H9 (cell line): ENCODE measurements around the gene RAI2. TPM values are rescaled to one million over a fixed set of nuclear protein-coding genes. Genes with fewer than 3 reads are reported as not detected.

Experiments
- DNase-seq: peaks from one replicate; pipeline ENCODE4 v3.0.0-alpha.2; 2017
- H2AFZ ChIP-seq: one replicate; pipeline ENCODE4 v1.6.1; 2013; ENCODE audit warnings: mild to moderate bottlenecking, low read length, control low read depth, moderate library complexity
- H2AK5ac ChIP-seq: 2 replicates; pipeline ENCODE4 v1.6.1; 2013; ENCODE audit warnings: low read length, control low read depth, mixed read lengths; ENCODE audit not compliant: insufficient read length
- H2BK120ac ChIP-seq: one replicate; pipeline ENCODE4 v1.6.1; 2013; ENCODE audit warnings: low read depth, mild to moderate bottlenecking, low read length, control low read depth, inconsistent platforms; ENCODE audit not compliant: poor library complexity, severe bottlenecking
- H2BK12ac ChIP-seq: 2 replicates; pipeline ENCODE4 v1.6.1; 2013; ENCODE audit warnings: low read length, control low read depth, mixed read lengths, low read depth; ENCODE audit not compliant: insufficient read length
- H2BK15ac ChIP-seq: 2 replicates; pipeline ENCODE4 v1.6.1; 2013; ENCODE audit warnings: low read depth, low read length, control low read depth
- H2BK20ac ChIP-seq: one replicate; pipeline ENCODE4 v1.6.1; 2013; ENCODE audit warnings: low read depth, mild to moderate bottlenecking, low read length, control low read depth, inconsistent platforms; ENCODE audit not compliant: poor library complexity, severe bottlenecking
- H2BK5ac ChIP-seq: 2 replicates; pipeline ENCODE4 v1.6.1; 2013; ENCODE audit warnings: low read length, control low read depth, mixed read lengths; ENCODE audit not compliant: insufficient read length
- H3K14ac ChIP-seq: 2 replicates; pipeline ENCODE4 v1.6.1; 2013; ENCODE audit warnings: low read length, control low read depth; ENCODE audit not compliant: insufficient read depth
- H3K18ac ChIP-seq: 2 replicates; pipeline ENCODE4 v1.6.1; 2013; ENCODE audit warnings: low read depth, mild to moderate bottlenecking, mixed read lengths, low read length, control low read depth; ENCODE audit not compliant: insufficient read length
- H3K23ac ChIP-seq: 2 replicates; pipeline ENCODE4 v1.6.1; 2013; ENCODE audit warnings: low read length, control low read depth, mixed read lengths, low read depth; ENCODE audit not compliant: insufficient read length
- H3K23me2 ChIP-seq: 2 replicates; pipeline ENCODE4 v1.6.1; 2013; ENCODE audit warnings: low read depth, mild to moderate bottlenecking, mixed read lengths, low read length, control low read depth; ENCODE audit not compliant: insufficient read length, poor library complexity, severe bottlenecking
- H3K27ac ChIP-seq: 2 replicates; pipeline ENCODE4 v1.5.1; 2013; ENCODE audit warnings: low read length, control low read depth, mixed read lengths, low read depth; ENCODE audit not compliant: insufficient read length
- H3K27me3 ChIP-seq: 2 replicates; pipeline ENCODE4 v1.6.1; 2013; ENCODE audit warnings: low read length, control low read depth, inconsistent platforms; ENCODE audit not compliant: insufficient read depth
- H3K4ac ChIP-seq: 2 replicates; pipeline ENCODE4 v1.6.1; 2013; ENCODE audit warnings: low read depth, mild to moderate bottlenecking, control low read depth, inconsistent platforms, low read length, moderate library complexity
- H3K4me1 ChIP-seq: 2 replicates; pipeline ENCODE4 v1.6.1; 2013; ENCODE audit warnings: low read length, control low read depth, inconsistent platforms; ENCODE audit not compliant: insufficient read depth
- H3K4me2 ChIP-seq: 2 replicates; pipeline ENCODE4 v1.6.1; 2013; ENCODE audit warnings: low read length, control low read depth, mixed read lengths; ENCODE audit not compliant: insufficient read length, insufficient read depth
- H3K56ac ChIP-seq: 2 replicates; pipeline ENCODE4 v1.6.1; 2013; ENCODE audit warnings: low read depth, mild to moderate bottlenecking, mixed read lengths, low read length, control low read depth; ENCODE audit not compliant: insufficient read length
- H3K79me1 ChIP-seq: 2 replicates; pipeline ENCODE4 v1.6.1; 2013; ENCODE audit warnings: low read depth, mild to moderate bottlenecking, moderate library complexity, low read length, control low read depth, inconsistent platforms; ENCODE audit not compliant: insufficient read depth, poor library complexity, severe bottlenecking
- H3K79me2 ChIP-seq: 2 replicates; pipeline ENCODE4 v1.6.1; 2013; ENCODE audit warnings: low read length, control low read depth, inconsistent platforms; ENCODE audit not compliant: insufficient read depth
- H3K9ac ChIP-seq: 2 replicates; pipeline ENCODE4 v1.6.1; 2013; ENCODE audit warnings: low read length, control low read depth, mixed read lengths; ENCODE audit not compliant: insufficient read length; ENCODE audit errors: extremely low read depth
- H3K9me3 ChIP-seq: one replicate; pipeline ENCODE4 v1.6.1; 2013; ENCODE audit warnings: low read depth, low read length, inconsistent platforms; ENCODE audit not compliant: control insufficient read depth
- H3T11ph ChIP-seq: one replicate; pipeline ENCODE4 v1.6.1; 2013; ENCODE audit warnings: mild to moderate bottlenecking, low read length, control low read depth, inconsistent platforms
- H4K20me1 ChIP-seq: one replicate; pipeline ENCODE4 v1.6.1; 2013; ENCODE audit not compliant: control insufficient read depth, insufficient read length, insufficient read depth
- H4K5ac ChIP-seq: 2 replicates; pipeline ENCODE4 v1.6.1; 2013; ENCODE audit warnings: low read depth, mild to moderate bottlenecking, mixed read lengths, low read length, control low read depth; ENCODE audit not compliant: insufficient read length
- H4K8ac ChIP-seq: replicated peaks from 2 replicates; pipeline ENCODE4 v1.6.1; 2013; ENCODE audit warnings: low read length, control low read depth, mixed read lengths, low read depth; ENCODE audit not compliant: insufficient read length
- H4K91ac ChIP-seq: 2 replicates; pipeline ENCODE4 v1.6.1; 2013; ENCODE audit warnings: low read depth, mild to moderate bottlenecking, moderate library complexity, mixed read lengths, low read length, control low read depth; ENCODE audit not compliant: insufficient read length
- H3K27ac Mint-ChIP-seq, 3 experiments: 2 replicates in 2 of 3; 3 replicates in 1 of 3; pipeline ENCODE4 v1.8.0; 2020 to 2021; ENCODE audit warnings: mixed read lengths in 3 of 3, mild to moderate bottlenecking in 1 of 3, moderate library complexity in 1 of 3
- H3K27me3 Mint-ChIP-seq: 2 replicates; pipeline ENCODE4 v1.8.0; 2021; ENCODE audit warnings: low read depth, mild to moderate bottlenecking, moderate library complexity, mixed read lengths
- H3K36me3 Mint-ChIP-seq, 3 experiments: 2 replicates in 2 of 3; 3 replicates in 1 of 3; pipeline ENCODE4 v1.8.0; 2020 to 2021; ENCODE audit warnings: low read depth in 3 of 3, mixed read lengths in 3 of 3; ENCODE audit not compliant: insufficient read depth in 1 of 3
- H3K4me1 Mint-ChIP-seq, 2 experiments: 2 replicates each; pipeline ENCODE4 v1.8.0; 2020; ENCODE audit warnings: mixed read lengths in 2 of 2
- H3K4me3 Mint-ChIP-seq, 2 experiments: 2 replicates in 1 of 2; 3 replicates in 1 of 2; pipeline ENCODE4 v1.8.0; 2020 to 2021; ENCODE audit warnings: mild to moderate bottlenecking in 2 of 2, mixed read lengths in 2 of 2, moderate library complexity in 1 of 2
- H3K9me3 Mint-ChIP-seq, 2 experiments: 2 replicates in 1 of 2; 3 replicates in 1 of 2; pipeline ENCODE4 v1.8.0; 2020; ENCODE audit warnings: mild to moderate bottlenecking in 2 of 2, mixed read lengths in 2 of 2, moderate library complexity in 1 of 2
- WGBS: extraction: QIAGEN DNeasy Blood & Tissue Kit; methylation state at CpG from one replicate; pipeline ENCODE4 v1.1.7; 2013; ENCODE audit warnings: missing lambda C conversion rate, low lambda C conversion rate, mixed read lengths; ENCODE audit not compliant: insufficient read length; ENCODE audit errors: extremely low coverage; 5-methylcytosine and 5-hydroxymethylcytosine counted together
- total RNA-seq: library from RNA; stranded (reverse); gene quantifications from 2 replicates; pipeline ENCODE4 v1.2.1, GENCODE V29; 2021
- TF ChIP-seq, protein P1 (sequence below): fragments of 200-600 bp; sonication (generic); conservative IDR thresholded peaks from 3 replicates; pipeline ENCODE4 v1.8.0; 2021; ENCODE audit warnings: antibody characterized with exemption, mild to moderate bottlenecking

Gene RAI2
- total RNA-seq, 1 experiment from 2014 or later = 0.72 TPM

DNA sequence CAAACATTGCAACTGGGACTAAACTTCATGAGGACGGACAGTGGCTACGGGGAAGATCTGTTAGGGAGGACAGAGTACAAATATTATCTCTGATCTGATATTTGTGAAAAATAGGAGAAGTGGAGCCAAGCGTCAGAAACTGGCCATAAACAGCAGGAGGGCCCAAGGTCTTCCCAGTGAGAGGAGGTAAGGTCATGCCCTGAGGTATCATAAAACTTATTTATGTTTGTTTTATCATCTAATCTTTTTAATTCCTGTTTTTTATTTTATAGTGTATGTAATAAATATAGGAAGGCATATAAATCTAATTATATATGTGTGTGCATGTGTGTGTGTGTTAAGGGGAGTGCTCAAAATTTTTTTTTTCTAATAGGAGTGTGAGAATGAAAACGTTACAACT lies 51.8 kb downstream of the RAI2 start:
- H3T11ph ChIP-seq = no peak overlapping the region
- H3K79me1 ChIP-seq = no peaks in the 10 kb centered on the region
- H4K5ac ChIP-seq = no peak overlapping the region
- no peak overlapping the region for H3K56ac ChIP-seq
- no peak overlapping the region for H2BK5ac ChIP-seq
- no CpG with 5 or more reads among the region's 4 CpGs for WGBS
- H2BK20ac ChIP-seq = no peak overlapping the region
- no peak overlapping the region for H4K91ac ChIP-seq
- H3K27ac ChIP-seq = no peak overlapping the region
- H2BK120ac ChIP-seq = no peak overlapping the region
- Mint-ChIP-seq H3K4me3 (no peak overlapping the region), H3K27ac (no peak overlapping the region), H3K27me3 (peaks cover 3% of the 10 kb centered on the region), H3K36me3 (peaks cover 0 to 3% (median 2%) of the 10 kb centered on the region in 3 experiments; a peak in 3 of 7 replicates), H3K9me3 (peaks cover 55% of the 10 kb centered on the region in 2 experiments), H3K4me1 (peaks cover under 1 to 2% of the 10 kb centered on the region in 2 experiments; a peak in 1 of 4 replicates)
- H3K9me3 ChIP-seq = no peaks in the 10 kb centered on the region
- H4K8ac ChIP-seq = no peak overlapping the region
- H3K23ac ChIP-seq = no peak overlapping the region
- H3K23me2 ChIP-seq = no peaks in the 10 kb centered on the region
- H3K9ac ChIP-seq = no peak overlapping the region
- no peaks in the 10 kb centered on the region for H3K27me3 ChIP-seq
- no peaks in the 10 kb centered on the region for H3K4me1 ChIP-seq
- H2BK12ac ChIP-seq = no peak overlapping the region
- H3K14ac ChIP-seq = no peak overlapping the region
- H3K4me2 ChIP-seq = no peak overlapping the region
- no peak overlapping the region for H2AK5ac ChIP-seq
- H2BK15ac ChIP-seq = no peak overlapping the region
- H2AFZ ChIP-seq = no peak overlapping the region
- no peaks in the 10 kb centered on the region for H4K20me1 ChIP-seq
- H3K4ac ChIP-seq = no peak overlapping the region
- H3K79me2 ChIP-seq = no peaks in the 10 kb centered on the region
- no peak overlapping the region for H3K18ac ChIP-seq
- DNase-seq = no peak
- TF ChIP-seq, protein P1, sequence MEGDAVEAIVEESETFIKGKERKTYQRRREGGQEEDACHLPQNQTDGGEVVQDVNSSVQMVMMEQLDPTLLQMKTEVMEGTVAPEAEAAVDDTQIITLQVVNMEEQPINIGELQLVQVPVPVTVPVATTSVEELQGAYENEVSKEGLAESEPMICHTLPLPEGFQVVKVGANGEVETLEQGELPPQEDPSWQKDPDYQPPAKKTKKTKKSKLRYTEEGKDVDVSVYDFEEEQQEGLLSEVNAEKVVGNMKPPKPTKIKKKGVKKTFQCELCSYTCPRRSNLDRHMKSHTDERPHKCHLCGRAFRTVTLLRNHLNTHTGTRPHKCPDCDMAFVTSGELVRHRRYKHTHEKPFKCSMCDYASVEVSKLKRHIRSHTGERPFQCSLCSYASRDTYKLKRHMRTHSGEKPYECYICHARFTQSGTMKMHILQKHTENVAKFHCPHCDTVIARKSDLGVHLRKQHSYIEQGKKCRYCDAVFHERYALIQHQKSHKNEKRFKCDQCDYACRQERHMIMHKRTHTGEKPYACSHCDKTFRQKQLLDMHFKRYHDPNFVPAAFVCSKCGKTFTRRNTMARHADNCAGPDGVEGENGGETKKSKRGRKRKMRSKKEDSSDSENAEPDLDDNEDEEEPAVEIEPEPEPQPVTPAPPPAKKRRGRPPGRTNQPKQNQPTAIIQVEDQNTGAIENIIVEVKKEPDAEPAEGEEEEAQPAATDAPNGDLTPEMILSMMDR = no peak
